Measurements from ENCODE around the gene WDHD1.
"Not testable (repeated sequence)": the region's sequence is repeated elsewhere in the genome, so short reads cannot be mapped to it uniquely, and the experiment has no call there.

The WDHD1 gene, protein sequence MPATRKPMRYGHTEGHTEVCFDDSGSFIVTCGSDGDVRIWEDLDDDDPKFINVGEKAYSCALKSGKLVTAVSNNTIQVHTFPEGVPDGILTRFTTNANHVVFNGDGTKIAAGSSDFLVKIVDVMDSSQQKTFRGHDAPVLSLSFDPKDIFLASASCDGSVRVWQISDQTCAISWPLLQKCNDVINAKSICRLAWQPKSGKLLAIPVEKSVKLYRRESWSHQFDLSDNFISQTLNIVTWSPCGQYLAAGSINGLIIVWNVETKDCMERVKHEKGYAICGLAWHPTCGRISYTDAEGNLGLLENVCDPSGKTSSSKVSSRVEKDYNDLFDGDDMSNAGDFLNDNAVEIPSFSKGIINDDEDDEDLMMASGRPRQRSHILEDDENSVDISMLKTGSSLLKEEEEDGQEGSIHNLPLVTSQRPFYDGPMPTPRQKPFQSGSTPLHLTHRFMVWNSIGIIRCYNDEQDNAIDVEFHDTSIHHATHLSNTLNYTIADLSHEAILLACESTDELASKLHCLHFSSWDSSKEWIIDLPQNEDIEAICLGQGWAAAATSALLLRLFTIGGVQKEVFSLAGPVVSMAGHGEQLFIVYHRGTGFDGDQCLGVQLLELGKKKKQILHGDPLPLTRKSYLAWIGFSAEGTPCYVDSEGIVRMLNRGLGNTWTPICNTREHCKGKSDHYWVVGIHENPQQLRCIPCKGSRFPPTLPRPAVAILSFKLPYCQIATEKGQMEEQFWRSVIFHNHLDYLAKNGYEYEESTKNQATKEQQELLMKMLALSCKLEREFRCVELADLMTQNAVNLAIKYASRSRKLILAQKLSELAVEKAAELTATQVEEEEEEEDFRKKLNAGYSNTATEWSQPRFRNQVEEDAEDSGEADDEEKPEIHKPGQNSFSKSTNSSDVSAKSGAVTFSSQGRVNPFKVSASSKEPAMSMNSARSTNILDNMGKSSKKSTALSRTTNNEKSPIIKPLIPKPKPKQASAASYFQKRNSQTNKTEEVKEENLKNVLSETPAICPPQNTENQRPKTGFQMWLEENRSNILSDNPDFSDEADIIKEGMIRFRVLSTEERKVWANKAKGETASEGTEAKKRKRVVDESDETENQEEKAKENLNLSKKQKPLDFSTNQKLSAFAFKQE

DNA sequence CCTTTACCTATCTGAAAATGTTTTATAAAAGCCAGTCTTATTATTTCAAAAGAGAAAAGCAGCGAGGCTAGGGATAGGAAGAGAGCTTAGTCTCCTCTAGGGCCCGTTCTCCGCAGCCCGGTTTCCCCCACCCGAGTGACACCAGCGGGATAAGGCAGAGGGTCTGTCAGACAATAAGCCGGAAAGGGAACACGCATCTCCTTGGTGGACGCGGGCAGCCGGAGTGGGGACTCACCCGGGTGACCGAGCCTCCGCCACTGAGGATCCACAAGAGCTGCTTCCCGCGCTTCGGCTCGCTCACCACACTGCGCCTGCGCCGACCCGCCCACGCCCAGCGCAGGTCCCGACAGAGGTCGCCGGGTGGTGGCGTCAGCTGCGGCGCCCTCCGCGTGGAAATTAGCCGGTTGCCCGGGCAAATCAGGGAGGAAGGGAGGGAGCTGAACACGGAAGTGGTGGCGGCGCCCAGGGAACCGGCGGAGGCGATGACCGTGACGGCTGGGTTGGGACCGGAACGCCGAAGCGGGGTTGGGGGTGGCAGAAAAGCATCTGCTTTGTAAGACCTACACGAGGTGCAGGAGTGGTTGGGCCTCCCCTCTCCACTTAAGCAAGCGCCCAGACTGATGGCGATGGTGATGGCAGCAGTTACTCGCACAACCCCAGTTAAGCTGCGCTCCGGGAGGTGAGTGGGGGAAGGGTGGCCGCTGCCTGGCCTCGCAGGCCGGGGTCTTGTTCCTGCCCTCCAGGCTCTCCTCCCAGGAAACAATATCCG is at the start of gene WDHD1, which contains the start of gene SOCS4:
WDHD1 (minus strand) TSS at position 307 of the 769 bp plus-strand sequence. CDS start 312 bp downstream, outside the sequence.
SOCS4 (plus strand) TSS at position 444 of the 769 bp plus-strand sequence. CDS start 15,806 bp downstream, outside the sequence.
- DNase-seq: peak; percentile 37

DNA sequence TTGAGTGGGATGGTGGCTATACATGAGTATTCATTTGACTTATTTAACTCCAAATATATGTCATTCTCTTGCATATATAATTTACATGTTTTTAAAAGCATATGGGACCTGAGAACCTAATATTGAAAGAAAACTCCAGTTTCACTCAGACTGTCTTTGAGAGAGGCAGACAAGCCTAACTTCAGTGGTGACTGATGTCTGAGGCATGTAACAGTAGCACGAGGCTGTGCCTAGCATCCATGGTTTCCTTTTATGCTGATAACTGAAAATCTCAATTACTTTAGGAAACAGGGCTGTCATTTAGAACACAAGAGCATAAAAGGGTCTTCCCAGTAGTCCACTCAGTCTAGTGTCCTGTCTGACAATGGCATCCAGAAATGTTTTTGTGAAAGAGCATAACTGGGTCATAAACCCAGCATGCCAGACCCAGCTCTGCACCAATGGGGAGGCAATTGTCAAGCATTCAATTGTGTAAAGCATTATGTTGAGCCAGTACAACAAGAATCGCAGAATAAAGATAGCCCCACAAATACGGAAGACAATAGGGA is 48.8 kb upstream of the WDHD1 start:
- DNase-seq: no peak

DNA sequence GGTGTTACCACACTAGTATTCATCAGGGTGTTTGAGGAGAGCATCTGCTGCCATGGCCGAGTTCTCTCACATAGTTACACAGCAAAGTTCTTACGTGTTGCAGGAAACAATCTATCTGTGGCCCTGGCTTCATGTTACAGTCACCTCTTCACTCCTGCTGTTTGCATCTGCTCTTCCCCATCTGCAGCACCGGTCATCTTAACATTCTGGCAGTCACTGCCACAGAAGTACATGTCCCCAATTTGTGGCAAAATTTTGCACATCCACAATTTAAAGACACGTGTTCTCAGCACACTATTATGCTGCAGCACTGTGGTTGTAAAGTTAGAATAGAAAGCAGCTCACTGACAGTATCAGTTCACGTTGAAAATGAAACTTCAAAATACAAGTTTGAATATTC is 47.8 kb upstream of the WDHD1 start:
- DNase-seq: no peak

DNA sequence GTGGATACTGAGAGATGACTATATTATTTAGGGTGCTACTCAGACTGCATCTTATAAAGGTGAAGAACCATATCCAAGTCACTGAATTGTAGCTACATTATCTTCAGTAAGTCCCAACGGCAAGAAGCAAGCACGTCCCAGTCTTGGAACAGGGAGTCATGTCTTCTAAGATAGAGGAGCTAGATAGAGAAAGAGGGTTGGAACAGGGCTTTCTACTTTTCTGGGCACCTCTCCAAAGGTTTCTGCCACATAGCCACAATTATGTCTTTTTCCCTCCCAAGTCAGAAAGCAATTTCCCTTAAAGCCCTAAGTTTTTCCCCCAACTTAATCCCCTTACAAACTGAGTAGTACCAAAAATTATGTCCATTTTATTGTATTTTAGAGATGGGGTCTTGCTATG is 47.0 kb upstream of the WDHD1 start:
- no peak for DNase-seq

DNA sequence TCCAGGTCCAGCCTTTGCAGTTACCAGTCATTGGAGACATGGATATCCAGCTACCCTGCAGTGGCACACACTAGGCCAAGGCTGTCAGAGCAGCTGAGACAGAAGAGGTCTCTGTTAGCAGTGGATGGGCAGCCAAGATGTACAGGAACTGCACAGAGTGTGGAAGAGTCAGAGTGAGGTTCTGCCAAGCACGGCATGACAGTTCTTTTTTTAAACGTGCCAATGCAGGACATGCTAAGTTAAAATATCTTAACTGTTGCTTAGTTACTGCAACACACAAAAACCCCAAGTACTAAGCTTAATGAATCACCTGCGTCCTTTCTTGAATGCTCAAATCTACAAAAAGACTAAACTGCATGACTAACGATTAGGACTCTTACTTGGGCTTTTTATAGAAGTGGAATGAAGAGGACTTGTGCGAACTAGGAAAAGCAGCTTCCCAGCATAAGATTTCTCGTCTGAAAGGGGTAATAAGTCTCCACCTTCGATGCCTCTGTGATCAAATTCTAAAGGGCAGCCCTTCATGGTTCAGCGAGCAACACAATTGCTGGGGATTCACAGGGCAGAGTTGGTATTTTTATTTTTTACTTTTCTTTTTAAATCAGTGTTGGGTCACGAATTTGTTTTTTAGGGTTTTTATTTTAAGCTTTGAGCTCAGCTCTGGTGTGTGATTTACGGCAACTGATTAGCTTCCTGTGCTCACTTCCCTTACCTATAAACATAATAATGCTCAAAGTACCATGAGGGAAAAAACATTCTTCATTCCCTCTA is 45.2 kb upstream of the WDHD1 start:
- DNase-seq: no peak

DNA sequence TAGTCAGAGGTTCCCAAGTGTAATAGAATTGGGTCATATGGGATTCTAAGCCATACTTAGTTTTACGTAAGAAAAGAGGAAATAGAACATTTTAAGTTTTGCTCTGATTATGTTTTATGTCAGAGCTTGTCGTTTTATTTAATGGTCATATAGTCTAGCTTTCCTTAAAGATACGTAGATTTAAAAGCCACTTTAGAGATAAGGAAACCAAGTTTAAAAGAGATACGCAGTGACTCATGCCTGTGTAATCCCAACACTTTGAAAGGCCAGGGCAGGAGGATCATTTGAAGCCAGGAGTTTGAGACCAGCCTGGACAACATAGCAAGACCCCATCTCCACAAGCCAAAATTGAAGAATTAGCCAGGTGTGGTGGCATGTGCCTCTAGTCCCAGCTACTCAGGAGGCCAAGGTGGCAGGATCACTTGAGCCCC is 44.1 kb upstream of the WDHD1 start:
- DNase-seq: no peak

DNA sequence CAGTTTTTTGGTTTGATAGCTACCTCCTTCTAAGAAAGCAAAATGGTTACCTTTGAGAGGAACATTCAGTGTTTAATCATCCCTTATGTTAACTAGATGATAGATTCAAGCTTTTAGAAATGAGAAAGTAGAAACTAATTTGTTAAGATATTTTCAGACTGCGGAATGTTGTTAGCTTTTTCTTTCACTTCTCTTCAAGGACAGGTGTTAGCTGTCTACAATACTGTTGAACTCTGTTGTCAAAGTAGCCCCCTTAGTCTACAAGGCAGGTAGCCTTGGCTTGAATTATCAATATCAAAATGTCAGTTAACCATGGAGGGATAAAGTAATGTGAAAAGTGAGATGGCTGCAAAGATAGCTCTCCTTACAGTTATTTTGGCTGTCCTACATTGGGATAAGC is 39.3 kb upstream of the WDHD1 start:
- no peak for DNase-seq

DNA sequence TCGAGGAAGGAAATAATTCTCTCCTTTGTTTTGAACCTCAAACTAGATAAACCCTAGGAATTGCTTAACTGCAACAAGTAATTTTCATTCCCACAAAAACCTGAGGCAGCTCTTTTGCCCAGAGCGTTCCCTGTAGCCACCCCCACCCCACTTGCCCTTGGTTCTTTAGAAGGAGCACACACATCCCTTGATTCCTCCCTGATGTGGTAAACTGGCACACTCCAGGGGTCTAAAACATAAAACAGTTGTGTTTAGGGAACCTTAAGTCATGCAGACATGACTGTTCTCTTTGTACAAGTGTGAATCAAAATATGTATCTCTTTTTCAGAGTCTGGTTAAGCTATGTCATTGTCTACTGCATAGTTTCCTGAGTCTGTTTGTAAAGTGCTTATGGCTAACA is 38.5 kb upstream of the WDHD1 start:
- DNase-seq: no peak

DNA sequence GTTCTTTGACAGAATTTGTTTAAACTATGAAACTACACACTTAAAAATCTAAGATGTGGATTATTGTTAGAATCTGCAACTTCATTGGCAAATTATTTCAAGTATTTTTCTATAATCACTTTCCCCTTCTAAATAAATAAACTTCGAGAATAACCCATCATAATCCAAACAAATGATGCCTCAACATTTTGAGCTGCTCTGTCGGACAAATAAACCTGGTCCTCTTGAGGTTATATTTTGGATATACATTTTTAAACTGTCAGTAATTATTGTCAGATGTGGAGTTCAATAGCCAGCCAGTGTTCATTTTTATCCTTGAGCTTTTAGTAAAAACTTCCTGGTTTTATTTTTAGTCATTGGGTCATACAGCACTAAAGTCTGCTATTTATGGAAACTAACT is 38.0 kb upstream of the WDHD1 start:
- not testable (repeated sequence) for DNase-seq

DNA sequence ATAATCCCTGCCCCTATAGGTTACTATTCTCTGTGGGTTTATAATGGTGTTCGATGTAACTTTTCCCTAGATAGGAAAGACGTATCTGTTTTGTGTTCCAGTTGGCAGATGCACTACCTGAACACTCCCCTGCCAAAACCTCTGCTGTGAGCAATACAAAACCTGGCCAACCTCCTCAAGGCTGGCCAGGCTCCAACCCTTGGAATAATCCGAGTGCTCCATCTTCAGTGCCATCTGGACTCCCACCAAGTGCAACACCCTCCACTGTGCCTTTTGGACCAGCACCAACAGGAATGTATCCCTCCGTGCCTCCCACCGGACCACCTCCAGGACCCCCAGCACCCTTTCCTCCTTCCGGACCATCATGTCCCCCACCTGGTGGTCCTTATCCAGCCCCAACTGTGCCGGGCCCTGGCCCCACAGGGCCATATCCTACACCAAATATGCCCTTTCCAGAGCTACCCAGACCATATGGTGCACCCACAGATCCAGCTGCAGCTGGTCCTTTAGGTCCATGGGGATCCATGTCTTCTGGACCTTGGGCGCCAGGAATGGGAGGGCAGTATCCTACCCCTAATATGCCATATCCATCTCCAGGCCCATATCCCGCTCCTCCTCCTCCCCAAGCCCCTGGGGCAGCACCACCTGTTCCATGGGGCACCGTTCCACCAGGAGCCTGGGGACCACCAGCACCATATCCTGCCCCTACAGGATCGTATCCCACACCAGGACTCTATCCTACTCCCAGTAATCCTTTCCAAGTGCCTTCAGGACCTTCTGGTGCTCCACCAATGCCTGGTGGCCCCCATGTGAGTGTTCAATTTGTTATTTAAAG is 35.8 kb upstream of the WDHD1 start:
- no peak for DNase-seq

DNA sequence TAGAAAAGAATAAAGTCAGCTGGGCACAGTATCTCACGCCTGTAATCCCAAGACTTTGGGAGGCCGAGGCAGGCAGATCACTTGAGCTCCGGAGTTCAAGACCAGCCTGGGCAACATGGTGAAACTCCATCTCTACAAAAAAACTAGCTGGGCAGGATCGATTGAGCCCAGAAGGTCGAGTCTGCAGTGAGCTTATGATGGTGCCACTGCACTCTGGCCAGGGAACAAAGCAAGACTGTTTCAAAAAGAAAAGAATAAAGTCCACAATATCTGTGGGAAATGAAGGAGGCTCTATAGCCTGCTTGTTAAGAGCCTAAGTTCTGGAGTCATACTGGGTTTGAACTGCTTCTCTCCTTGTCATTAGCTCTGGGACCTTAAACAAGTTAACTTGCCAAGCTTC is 32.4 kb upstream of the WDHD1 start:
- DNase-seq: no peak

DNA sequence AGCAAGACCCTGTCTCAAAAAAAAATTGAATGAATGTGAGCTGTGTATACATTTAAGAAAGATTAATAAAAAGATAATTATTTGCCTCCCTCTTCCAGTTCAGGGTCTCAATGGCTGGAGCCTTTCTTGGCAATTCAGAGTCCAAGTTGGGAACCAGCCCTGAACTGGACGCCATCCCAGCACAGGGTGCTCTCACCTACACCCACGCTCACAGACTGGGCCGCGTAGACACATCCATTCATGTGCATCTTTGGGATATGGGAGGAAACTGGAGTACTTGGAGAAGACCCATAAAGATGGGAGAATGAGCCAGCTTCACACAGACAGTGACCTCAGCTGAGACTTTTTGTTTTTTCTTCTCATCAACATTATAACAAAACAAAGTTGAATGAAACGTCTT is 31.0 kb upstream of the WDHD1 start:
- no peak for DNase-seq

DNA sequence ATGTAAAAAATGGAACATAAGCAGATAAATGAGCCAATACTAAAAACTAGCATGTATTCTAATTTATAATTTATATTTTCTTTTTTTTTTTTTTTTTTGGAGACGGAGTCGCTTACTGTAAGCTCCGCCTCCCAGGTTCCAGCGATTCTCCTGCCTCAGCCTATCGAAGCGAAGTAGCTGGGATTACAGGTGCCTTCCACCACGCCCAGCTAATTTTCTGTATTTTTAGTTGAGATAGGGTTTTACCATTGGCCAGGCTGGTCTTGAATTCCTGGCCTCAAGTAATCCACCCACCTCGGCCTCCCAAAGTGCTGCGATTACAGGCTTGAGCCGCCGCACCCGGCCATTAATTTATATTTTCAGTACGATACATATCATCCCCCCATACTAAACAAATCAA is 27.2 kb upstream of the WDHD1 start:
- no peak for DNase-seq

DNA sequence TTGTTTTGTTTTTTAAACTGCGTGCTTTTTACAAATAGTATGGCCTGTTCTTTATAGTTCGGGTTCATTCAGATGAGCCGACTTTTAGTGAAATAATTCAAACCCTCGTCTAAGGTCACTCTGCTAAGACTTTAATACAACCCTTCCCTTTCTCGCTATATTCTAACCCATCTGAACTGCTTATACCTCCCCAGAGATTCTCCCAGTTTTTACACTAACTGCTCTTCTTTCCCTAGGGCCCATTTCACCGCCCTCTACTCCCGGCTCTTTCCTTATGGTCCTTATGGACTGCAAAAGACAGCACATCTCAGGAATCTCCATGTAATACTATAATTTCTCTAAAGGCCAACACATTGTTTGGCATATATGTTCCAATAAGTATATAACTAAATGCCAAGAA is 26.6 kb upstream of the WDHD1 start:
- DNase-seq: no peak

DNA sequence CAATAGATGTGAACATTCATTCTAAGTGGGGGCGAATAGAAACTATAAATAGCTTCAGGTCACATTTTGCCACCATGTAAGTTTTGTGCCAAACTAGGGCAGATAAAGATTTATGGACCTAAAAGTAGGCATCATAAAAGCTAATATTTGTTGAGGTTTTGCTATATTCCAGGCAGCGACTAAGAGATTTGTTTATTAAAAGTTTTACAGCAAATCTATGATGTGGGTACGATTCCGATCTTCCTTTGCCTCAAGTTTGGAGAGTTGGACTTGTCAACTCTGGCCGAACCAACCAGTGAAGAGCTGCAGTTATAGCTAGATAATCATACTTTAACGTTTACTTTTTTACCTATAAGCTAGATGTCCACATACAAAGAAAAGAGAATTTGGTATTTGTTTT is 26.1 kb upstream of the WDHD1 start:
- no peak for DNase-seq

DNA sequence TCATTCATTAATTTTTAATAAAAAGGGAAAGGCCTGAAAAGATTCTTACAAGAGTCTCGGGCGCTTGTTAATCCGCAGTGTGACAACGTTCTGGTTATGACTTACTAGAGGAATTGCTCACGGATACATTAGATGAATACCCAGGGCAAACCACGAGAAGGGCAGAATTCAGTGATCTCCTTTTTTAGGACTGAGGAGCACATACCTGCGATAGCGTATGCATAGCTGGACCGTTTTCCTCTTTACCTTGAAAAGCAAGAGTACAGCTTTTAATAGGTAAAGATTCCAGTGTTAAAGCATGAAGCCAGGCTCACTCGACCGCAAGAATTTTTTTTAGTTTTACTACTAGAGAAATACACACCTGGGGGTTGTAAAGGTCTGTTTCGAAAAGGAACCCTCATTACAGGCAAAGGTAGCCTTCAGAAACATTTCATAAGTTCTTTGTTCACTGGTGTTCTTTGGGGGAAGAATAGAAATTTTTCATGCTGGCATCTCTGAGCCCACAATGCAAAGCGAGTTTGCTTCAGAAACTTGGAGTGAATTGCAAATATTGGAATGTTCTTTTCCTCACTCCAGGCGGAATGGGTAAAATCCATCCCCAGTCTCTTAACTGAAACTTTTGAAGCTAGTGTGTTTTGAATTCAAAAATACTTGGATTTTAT is 25.5 kb upstream of the WDHD1 start:
- DNase-seq: no peak

DNA sequence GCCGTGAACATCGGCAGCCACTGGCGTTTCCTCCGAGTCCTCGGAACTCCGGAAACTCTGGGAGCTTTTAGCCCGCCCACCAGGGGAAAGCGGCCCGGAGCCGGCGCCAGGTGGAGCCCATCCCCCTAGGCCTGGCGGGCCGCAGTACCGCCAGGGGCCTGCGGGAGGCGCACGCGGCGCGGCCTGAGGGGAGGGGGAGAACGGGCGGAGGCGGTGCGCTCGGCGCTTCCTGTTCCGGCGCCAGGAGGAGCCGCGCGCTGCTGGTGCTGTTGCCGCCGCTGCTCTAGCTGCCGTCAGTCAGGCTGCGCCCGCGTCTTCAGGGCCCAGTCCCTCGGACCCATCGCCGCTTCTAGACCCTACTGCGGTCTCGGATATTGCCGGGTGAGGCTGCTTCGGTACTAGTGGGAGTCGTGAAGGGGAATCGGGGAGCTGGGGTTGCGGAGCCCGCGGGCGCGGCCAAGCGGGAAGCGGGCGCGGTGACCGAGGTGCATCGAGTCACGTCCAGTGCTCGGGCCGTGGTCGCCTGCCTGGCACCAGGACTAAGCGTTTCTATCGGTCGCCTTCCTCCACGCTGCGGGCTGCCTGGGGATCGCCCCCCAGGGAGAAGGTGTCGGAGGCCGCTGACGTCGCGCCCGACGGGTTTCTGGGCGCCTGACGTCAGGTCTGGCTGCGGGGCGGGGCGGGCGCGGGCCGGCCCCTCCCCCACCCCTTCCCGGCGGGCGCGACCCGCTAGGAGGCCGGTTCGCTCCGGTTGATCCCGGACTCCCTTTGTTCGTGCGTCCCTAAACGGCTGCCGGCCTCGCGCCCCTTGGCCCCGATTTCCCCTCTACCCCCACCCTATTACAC is 24.7 kb upstream of the WDHD1 start, which contains the start of gene MAPK1IP1L:
MAPK1IP1L (plus strand) TSS at position 225 of the 846 bp plus-strand sequence. CDS start 10,037 bp downstream, outside the sequence.
- peak; percentile 30 for DNase-seq

DNA sequence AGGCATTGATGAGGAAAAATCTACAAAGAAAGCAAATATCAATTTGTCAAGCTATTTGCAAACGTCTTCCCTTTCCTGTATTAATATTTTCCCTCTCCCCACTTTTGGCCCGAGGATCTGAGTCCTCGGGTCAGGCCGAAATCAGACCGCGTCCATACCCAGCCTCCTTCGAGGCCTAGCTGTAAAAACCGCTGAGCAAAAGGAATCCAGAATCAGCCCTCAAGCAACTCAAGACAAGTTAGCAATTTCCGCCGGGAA is 24.2 kb upstream of the WDHD1 start:
- DNase-seq: no peak

DNA sequence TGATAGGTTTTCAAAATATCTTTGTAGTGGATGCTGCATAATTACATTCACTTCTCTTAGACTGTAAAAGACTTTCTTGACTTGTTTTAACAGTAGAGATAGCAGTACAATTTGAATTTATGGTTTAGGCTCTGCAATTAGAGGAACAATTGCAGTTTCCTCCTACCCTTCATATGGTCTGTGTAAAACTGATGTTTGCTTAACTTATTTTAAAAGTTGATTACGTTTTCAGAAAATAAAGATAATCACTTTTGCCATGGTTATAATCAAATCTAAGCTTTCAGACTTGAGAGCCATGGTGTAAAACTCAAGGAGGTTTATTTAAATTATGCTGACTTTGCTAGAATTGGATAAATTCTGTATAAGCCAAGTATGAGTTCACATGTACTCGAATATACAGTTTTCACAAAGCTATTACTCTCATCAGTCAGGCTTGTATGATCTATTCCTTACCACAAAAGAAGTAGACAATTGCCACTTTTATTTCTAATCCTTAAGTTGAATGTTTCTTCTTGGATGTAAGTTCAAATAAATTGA is 22.1 kb upstream of the WDHD1 start:
- DNase-seq: no peak
